GM21717 (cell line): ENCODE data around the gene EBLN2.

Source experiments
- ATAC-seq: cut with Tn5 transposase; IDR thresholded peaks from one replicate; pipeline ENCODE4 v1.9.1; 2021; ENCODE audit warnings: mild to moderate bottlenecking, moderate library complexity; ENCODE audit not compliant: unreplicated experiment

Gene EBLN2

DNA sequence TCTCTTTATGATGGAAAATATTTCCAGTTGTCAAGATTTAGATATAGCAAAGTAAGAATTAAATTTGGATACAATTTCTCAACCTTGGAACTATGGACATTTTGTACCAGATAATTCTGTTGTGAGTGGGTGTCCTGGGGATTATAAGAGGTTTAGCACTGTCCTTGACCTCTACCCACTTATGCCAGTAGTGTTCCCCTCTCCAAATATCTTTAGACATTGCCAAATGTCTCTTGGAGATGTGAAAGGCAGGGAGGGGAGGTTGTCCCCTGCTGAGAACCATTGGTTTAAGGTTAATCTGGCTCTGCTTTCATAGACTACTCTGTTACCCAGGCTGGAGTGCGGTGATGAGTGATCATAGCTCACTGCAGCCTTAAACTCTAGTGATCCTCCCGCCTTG lies at the start of gene EBLN2:
Gene EBLN2 (plus strand): TSS at position 244 of the 400 bp plus-strand sequence. CDS start 423 bp downstream, outside the sequence.
- ATAC-seq, result no peak

DNA sequence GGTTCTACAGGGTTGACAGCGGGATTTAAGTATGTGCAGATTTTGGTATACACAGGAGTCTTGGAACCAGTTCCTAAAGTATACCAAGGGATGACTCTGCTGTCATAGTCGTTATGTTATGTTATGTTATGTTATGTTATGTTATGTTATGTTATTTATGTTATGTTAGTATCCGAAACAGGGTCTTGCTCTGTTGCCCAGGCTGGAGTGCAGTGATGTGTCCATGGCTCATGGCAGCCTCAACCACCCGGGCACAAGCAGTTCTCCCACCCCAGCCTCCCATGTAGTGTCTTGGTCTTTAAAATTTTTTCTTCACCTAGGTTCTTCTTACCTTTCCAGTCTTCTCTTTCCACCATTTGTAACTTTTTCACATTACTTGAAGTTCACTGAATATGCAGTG lies 43.2 kb upstream of the EBLN2 start:
- ATAC-seq, result no peak

DNA sequence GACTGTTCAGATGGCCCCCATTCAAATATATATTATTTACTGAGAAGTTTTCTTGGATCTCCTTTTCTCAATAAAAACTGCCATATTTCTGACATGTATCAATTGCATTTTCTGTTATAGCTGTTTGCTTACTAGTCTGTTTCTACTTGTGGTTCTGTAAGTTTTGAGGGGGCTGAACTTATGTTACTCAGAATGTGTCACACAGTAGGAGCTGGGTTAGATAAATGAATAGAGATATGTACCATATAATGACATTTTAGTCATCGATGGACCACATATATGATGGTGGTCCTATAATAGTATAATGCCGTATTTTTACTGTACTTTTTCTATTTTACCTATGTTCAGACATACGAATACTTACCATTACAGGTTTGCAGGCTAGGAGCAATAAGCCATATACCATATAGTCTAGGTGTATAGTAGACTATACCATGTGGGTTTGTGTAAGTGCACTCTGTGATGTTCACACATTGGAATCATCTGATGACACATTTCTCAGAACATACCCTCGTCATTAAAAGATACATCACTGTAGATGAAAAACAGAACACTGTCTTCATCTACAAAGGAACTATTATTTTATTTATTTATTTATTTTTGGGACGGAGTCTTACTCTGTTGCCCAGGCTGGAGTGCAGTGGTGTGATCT lies 42.5 kb upstream of the EBLN2 start:
- ATAC-seq, result no peak

DNA sequence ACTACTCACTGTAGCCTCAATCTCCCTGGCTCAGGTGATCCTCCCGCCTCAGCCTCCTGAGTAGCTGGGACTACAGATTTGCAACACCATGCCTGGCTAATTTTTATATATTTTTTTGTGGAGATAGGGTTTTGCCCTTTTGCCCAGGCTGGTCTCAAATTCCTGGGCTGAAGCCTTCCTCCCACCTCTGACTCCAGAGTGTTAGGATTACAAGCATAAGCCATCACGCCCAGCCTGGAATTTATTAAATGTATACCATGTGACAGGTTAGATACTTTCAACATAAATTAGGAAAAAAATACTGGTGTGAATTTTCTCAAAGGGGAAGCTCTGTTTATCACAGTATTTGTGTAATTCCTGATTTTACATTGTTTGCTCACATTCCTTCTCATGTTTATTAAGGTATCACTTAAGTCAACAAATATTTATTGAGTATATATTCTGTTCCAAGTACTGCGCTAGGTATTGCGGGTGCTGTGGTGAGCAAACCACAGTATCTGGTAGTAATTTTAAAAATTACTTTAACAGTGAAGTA lies 40.1 kb upstream of the EBLN2 start:
- ATAC-seq, result no peak

DNA sequence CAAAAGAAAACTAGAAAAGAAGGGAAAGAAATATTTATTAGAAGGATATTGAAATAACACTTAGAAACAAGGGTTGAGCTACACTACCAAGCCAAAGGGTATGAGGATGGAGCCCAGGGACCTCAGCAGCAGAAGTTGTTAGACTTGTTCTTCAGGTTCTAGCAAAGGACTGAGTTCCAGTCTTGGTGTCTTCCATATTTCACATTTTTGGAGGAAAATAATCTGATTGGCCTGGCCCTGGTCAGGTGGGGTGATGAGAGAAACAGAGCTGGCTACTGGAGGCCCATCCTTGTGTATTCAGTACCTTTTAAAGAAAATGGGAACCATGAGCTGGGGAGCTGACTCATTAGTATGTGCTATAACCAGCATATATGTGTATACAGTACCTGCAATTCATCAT lies 36.6 kb upstream of the EBLN2 start:
- no peak for ATAC-seq

DNA sequence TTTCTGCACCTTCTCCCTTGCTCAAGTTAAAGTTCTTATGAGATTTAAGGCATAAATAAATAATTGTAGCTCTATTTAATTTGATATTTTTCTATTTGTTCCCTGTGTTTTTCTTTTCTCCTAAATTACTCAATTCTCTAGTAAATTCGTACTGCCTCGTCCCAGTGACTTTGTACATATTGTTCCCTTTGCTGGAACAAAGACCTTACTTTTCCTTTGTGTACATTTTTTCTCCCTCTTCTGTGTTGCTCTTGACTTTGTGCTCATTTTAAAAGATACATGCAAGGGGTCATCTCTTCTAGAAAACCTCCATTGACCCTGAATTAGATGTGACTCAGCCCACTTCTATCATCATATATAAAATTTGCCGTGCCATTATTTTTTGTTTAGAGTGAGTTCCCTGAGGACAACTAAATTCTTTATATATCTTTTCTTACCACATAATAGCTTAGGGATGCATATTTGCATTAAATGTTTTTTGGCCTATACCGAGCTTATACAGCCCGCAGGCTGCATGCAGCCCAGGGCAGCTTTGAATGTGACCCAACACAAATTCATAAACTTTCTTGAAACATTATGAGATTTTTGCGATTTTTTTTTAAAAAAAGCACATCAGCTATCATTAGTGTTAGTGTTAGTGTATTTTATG lies 35.2 kb upstream of the EBLN2 start:
- ATAC-seq, result no peak

DNA sequence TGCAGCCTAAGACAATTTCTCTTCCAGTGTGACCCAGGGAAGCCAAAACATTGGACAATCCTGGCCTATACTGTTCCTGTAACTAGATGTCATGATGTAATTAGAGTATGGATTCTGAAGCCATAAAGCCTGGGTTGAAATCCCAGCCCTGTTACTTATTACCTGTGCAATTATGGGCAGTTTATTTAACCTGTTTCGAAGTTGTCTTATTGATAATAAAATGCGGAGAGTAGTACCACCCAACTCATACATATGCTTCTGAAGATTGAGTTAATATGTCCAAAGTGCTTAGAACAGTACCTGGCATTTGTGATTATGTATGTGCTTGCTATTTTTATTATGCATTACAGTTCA lies 34.7 kb upstream of the EBLN2 start:
- no peak for ATAC-seq

DNA sequence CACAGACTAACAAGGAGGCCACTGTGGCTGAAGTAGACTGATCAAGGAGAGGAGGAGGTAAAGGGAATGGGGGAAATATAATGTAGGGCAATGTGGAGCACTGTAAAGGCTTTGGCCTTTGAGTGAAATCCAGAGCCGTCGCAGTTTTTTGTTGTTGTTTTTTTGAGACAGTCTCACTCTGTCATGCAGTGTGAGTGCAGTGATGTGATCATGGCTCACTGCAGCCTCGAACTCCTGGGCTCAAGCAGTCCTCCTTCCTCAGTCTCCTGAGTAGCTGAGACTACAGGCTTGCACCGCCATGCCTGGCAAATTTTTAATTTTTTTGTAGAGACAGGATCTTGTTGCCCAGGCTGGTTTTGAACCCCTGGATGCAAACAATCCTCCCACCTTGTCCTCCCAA lies 32.7 kb upstream of the EBLN2 start:
- ATAC-seq, result no peak

DNA sequence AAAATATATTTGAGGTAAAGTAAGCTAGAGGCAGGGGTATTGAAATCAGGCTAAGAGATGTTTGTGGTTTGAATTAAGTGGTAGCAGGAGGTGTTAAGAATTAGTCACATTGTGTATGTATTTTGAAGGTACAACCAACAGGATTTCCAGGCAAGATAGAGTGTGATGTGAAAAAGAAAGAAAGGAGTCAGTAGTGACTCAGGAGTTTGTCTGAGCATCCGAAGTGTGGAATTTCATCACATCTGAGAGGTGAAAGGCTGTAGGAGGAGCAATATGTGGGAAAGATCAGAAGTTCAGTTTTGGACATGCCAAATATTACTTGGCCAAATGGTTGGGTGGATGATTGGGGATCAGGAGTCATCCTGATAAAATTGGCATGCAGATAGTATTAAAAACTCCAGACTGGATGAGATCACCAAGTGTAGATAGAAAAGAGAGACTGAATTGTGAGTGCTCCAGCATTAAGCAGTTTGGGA lies 32.1 kb upstream of the EBLN2 start:
- ATAC-seq, result no peak

DNA sequence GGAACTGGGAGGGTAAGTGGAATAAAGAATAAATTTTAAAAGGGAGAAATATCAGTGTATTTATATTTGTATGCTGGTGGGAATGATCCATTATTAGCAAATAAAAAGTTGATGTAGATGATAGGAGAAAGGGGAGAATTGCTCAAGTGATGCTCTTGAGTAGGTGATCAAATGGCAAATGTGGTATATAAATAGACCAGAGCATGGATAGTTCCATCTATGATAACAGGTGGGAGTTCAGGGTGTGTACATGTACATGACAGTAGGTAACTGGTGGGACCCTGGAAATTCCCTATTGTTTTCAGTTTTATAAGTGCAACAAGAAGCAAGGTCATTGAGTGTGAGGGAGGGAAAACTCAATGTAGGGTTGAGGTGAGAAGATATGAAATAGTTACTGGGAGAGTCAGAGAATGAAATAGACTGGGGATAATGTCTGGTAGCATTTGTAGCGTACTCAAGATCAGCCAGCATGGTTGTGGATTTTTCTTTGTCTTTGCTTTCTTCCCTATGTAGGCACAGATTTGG lies 31.3 kb upstream of the EBLN2 start:
- ATAC-seq, result no peak

DNA sequence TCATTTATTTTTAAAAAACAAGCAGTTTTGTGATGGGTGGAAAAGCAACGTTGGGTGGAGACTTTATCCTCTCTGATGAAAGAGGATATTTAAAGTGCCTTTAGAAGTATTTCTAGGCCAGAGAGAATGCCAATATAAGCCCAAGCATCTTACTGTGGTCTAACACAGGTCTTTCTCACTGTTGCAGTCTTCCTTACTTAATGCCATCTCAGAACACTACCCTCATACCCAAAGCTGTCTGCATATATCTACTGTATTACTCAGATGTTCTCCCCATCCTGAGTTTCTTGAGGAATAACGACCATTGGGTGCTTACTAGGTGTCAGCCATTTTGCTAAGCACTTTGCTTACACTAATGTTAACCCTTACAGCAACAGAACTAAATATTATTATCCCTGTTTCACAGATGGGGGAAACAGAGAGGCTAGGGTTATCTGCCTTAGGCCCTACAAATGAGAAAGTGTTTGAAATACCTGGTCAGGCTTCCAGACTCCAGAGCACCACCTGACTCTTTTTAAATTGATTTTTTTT lies 29.8 kb upstream of the EBLN2 start:
- ATAC-seq, result no peak

DNA sequence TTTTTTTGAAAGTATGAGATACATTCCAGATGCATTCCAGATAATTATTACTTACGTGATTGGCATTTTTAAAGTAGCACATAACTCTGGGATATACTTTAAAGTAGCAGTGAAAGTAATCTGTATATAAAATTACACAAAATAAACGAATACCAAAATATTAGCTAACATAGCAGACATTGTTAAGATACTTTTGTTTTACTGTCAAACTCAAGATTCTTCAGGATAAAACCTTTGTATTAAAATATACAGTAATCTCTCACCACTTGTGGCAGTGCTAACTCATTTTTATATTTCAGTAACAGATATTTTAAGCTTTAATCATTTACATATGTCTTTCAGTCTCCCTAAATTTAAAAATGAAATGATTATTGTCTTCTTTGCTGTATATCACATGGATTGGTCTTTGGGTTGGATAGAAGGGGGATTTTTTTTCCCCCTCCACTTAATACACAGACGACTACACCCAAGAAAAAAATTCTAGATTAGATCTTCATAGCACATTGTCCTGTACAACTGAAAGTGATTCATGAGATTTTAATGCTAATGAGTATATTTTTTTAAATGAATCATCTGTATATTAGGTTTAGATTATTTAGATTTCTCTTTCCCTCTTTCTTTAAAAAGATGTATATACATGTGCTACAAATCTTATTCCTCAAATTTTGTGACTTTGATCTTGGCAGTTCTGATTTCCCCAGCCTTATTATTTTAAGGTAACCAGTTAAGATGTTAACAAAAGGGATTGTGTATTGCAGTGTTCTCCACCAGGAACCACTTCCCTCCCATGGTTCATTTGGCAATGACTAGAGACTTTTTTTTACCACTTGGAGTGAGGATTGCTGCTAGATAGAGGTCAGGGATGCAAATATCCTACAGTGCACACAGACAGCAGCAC lies 24.5 kb upstream of the EBLN2 start:
- ATAC-seq, result peak; percentile 44

DNA sequence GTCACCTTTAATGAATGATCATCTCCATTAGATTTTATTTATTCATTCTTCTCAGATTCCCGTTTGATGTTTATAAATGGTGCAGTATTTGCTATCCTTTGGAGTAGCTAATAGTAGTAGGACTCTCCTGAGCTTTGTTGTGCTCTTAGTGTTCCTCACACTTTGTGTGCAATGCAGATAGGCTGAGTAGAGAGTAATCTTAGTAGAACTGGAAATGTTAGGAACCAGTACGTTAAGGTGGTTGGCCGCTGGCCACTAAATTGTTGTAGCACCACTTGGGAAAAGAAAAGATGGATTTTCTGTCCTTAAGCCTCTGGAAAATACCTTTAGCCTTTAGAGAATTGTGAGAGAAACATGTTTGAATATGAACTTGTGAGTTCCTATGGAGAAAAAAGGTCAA lies 19.9 kb upstream of the EBLN2 start:
- ATAC-seq, result no peak

DNA sequence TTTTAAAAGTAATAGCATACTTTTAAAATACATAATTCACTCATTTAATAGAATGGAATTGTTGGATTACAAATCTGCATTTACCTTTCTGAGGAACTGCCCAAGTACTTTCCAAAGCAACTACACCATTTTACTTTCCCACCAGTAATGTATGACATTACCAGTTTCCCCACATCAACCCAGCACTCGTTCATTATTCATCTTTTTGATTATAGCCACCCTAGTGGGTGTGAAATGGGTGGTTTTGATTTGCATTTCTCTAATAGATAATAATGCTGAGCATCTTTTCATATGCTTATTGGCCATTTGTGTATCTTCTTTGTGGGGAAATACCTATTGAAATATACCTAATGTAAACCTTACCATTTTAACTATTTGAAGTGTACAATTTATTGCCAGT lies 18.0 kb upstream of the EBLN2 start:
- ATAC-seq, result no peak

DNA sequence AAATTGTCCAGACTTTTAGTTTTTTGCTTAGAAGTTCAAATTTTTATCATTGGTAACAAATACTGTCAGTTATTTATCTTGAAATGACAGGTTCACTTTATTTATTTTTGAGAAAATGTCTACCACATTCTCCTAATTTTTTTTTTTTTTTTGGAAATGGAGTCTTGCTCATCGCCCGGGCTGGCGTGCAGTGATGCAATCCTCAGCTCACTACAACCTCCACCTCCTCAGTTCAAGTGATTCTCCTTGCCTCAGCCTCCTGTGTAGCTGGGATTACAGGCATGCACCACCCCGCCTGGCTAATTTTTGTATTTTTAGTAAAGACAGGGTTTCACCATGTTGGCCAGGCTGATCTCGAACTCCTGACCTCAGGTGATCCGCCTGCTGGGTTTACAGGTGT lies 16.1 kb upstream of the EBLN2 start:
- no peak for ATAC-seq

DNA sequence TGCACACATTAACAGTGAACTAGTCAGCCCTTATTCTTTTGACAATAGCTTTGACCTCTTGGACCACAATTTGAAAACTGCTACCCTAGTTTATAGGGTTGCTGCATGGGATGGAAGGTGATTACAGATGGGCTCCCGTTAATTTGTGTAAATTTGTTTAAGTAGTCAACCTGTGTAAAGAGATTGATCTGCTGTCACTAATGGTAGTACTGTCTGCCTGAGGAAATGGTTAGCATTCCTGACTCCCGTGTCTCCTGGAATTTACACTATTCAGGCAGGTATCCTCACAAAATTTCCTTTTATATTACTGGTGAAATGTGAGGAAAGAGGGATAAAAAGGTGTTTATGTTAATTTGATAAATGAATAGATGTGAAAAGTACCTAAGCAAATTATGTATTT lies 15.3 kb upstream of the EBLN2 start:
- no peak for ATAC-seq

DNA sequence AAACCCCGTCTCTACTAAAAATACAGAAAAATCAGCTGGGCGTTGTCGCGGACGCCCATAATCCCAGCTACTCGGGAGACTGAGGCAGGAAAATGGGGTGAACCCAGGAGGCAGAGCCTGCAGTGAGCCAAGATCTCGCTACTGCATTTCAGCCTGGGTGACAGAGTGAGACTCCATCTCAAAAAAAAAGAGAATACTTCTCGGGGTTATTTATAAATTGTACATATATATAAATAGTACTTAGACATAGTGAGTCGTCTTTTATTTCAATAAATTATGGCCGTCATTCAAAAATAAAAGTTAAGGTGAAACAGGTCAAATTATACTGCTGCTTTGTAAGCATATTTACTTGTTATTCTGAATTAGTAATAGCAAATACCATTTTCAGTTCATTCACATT lies 12.1 kb upstream of the EBLN2 start:
- ATAC-seq, result no peak

DNA sequence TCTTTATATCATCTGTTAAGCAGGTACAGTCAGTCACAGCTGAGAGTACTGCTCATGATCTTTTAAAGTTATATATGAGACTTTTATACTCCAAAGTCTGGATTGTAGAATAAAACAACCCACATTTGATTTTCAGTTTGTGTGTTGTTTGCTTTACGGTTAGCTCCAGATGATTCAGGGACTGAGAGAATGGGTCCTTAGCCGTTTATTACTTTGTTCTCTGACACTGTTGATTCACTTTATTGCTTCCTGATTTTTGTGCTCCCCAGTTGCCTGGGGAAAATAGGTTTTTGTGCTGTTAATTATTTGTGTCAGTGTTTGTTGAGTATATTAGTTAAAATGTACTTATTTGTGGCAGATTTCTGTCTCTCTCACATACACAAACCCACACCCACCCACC lies 8.6 kb upstream of the EBLN2 start:
- no peak for ATAC-seq

DNA sequence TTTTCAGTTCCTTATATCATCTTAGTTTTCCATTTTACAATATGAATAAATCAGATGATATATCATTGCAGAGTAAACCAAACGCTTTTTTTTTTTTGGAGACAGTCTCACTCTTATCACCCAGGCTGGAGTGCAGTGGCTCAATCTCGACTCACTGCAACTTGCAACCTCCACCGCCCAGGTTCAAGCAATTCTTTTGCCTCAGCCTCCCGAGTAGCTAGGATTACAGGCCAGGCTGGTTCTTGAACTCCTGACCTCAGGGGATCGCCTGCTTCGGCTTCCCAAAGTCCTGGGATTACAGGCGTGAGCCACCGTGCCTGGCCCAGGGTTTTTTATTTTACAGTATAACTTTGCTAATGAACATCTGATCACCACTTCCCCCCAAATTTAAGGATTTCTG lies 5.9 kb upstream of the EBLN2 start:
- ATAC-seq, result no peak

DNA sequence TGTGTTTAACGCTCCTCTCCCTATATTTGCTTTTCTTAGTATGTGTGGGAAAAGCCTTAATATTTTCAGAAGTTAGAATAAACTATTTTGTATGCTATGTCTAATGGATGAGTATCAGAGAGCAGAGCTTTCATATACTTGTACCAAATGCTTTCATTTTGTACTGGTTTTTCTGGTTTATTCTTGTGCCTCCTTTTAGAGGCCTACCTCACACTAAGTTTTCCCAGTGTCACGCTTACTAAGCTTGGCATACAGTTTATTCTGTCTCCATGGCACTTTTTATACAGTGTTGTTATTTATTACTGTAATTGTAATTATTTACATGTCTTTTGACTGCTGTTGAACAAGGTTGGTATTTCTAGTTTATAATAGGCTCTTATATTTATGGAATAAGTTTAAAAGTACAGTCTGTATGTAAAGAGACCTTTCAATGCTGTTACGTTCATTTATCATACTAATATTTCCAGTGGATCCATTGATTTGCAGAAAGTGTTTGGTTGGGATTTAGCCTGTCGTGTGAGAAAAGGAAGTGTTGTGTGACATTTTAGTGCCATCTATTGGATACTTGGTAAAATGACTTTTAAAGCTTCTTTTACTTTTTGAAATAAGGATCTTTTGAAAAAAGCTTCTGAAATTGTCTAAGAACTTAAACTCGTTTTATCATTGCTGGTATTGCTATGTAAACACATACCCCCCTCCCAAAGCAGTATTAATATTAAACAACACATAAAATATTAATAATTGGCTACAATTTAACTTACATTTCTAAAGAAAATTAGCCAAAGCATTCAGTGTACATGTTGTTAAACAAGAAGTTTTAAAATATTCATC lies 5.2 kb upstream of the EBLN2 start:
- ATAC-seq, result no peak
